MG63 (cell line): ENCODE measurements around the gene INTS14. TPM values are rescaled to one million over a fixed set of nuclear protein-coding genes. Genes with fewer than 3 reads are reported as not detected.

Source experiments
- total RNA-seq: library from RNA; depleted of rRNA; stranded (reverse); fragments of >200 nt; shearing (Covaris generic); gene quantifications from 2 replicates; pipeline ENCODE4 v1.2.3, GENCODE V29; 2014; ENCODE audit warnings: low replicate concordance; rRNA removed

INTS14 gene
- total RNA-seq, 1 experiment from 2014 or later = 34.6 TPM

Other genes with a start within 250 kb of the INTS14 start
- not detected in 2 replicates for gene IGDCC3, start 233.1 kb downstream of the INTS14 start, total RNA-seq
- 1.1 and 3.0 TPM in 2 replicates for gene IGDCC4, start 188.2 kb downstream of the INTS14 start, total RNA-seq
- gene DPP8, start 93.4 kb downstream of the INTS14 start, total RNA-seq = 8.0 and 24.2 TPM in 2 replicates
- 111 and 147 TPM in 2 replicates for gene HACD3, start 80.7 kb downstream of the INTS14 start, total RNA-seq
- 3.3 and 10.1 TPM in 2 replicates for gene SLC24A1, start 10.8 kb upstream of the INTS14 start, total RNA-seq
- 10.8 and 13.7 TPM in 2 replicates for gene DENND4A, start 181.2 kb upstream of the INTS14 start, total RNA-seq